ENCODE measurements around the gene SRI. TPM values are rescaled to one million over a fixed set of nuclear protein-coding genes. Genes with fewer than 3 reads are reported as not detected.

The SRI gene
- total RNA-seq, 2 donors from 2014 or later = 89.9 to 94.7 TPM

DNA sequence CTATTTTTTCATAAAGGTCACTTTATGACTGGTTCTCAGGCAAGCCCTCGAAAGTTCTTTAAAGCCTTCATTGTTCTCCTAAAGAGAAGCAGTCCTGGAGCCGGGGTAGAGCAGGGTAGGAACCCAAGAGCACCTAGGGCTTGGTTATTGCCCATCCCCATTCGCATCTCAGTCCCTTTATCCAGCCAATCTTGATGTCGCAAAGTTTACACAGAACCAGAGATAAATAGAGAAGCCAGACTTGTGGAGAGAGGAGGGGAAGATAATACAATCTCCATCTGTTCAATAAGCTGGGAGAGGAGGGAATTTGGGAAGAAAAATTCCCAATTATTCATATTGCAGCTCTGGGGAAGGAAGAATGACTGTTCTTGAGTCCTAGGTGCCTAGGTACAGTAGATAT is 6.4 kb upstream of the SRI start:
- Mint-ChIP-seq H3K9me3 (no peaks in the 10 kb centered on the region), H3K4me3 (no peak overlapping the region), H3K36me3 (ENCODE audit: low read depth) (no peaks in the 10 kb centered on the region), H3K4me1 (no peaks in the 10 kb centered on the region), H3K27ac (no peak overlapping the region), H3K27me3 (ENCODE audit: insufficient read depth) (no peaks in the 10 kb centered on the region)
- no peak for DNase-seq
- Histone ChIP-seq H3K9me3 (ENCODE audit: control insufficient read depth, low read length) (no peaks in the 10 kb centered on the region), H3K4me3 (ENCODE audit: low read length) (no peak overlapping the region), H3K27me3 (ENCODE audit: control insufficient read depth, insufficient read depth, low read length, poor library complexity, severe bottlenecking) (no peaks in the 10 kb centered on the region), H3K9ac (ENCODE audit: extremely low read depth, low read length, poor library complexity, severe bottlenecking) (no peak overlapping the region), H3K4me1 (ENCODE audit: control insufficient read depth, insufficient read depth, low read length) (no peaks in the 10 kb centered on the region), H3K36me3 (ENCODE audit: control insufficient read depth, insufficient read depth, low read length) (no peaks in the 10 kb centered on the region), H3K27ac (ENCODE audit: low read depth, low read length) (no peak overlapping the region)
- TF ChIP-seq, protein P1, sequence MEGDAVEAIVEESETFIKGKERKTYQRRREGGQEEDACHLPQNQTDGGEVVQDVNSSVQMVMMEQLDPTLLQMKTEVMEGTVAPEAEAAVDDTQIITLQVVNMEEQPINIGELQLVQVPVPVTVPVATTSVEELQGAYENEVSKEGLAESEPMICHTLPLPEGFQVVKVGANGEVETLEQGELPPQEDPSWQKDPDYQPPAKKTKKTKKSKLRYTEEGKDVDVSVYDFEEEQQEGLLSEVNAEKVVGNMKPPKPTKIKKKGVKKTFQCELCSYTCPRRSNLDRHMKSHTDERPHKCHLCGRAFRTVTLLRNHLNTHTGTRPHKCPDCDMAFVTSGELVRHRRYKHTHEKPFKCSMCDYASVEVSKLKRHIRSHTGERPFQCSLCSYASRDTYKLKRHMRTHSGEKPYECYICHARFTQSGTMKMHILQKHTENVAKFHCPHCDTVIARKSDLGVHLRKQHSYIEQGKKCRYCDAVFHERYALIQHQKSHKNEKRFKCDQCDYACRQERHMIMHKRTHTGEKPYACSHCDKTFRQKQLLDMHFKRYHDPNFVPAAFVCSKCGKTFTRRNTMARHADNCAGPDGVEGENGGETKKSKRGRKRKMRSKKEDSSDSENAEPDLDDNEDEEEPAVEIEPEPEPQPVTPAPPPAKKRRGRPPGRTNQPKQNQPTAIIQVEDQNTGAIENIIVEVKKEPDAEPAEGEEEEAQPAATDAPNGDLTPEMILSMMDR (conservative IDR thresholded peaks at IDR 0.05) = no peak
- WGBS, 2 experiments (ENCODE audit: insufficient coverage in 1 of 2, insufficient read length in 1 of 2) = 84 to 89% methylated on average over 2 to 4 of the region's 4 CpGs

- TF ChIP-seq, protein P1 (conservative IDR thresholded peaks at IDR 0.05) = no peak
- Mint-ChIP-seq H3K36me3 (ENCODE audit: low read depth) (no peaks in the 10 kb centered on the region), H3K27ac (no peak overlapping the region), H3K4me3 (no peak overlapping the region), H3K9me3 (no peaks in the 10 kb centered on the region), H3K27me3 (ENCODE audit: insufficient read depth) (peaks cover 1% of the 10 kb centered on the region), H3K4me1 (no peaks in the 10 kb centered on the region)
- no peak for DNase-seq
- Histone ChIP-seq H3K36me3 (ENCODE audit: control insufficient read depth, insufficient read depth, low read length) (no peaks in the 10 kb centered on the region), H3K4me3 (ENCODE audit: low read length) (no peak overlapping the region), H3K9me3 (ENCODE audit: control insufficient read depth, low read length) (no peaks in the 10 kb centered on the region), H3K27ac (ENCODE audit: low read depth, low read length) (no peak overlapping the region), H3K27me3 (ENCODE audit: control insufficient read depth, insufficient read depth, low read length, poor library complexity, severe bottlenecking) (no peaks in the 10 kb centered on the region), H3K9ac (ENCODE audit: extremely low read depth, low read length, poor library complexity, severe bottlenecking) (no peak overlapping the region), H3K4me1 (ENCODE audit: control insufficient read depth, insufficient read depth, low read length) (no peaks in the 10 kb centered on the region)
- 81% methylated on average over 2 of the region's 2 CpGs; no CpG with 5 or more reads in 1 of the 2 experiments for WGBS, 2 experiments (ENCODE audit: insufficient coverage in 1 of 2, insufficient read length in 1 of 2)
These were observed 4.9 kb upstream of the SRI start for GRCh38 chr7:88224601-88225275.

DNA sequence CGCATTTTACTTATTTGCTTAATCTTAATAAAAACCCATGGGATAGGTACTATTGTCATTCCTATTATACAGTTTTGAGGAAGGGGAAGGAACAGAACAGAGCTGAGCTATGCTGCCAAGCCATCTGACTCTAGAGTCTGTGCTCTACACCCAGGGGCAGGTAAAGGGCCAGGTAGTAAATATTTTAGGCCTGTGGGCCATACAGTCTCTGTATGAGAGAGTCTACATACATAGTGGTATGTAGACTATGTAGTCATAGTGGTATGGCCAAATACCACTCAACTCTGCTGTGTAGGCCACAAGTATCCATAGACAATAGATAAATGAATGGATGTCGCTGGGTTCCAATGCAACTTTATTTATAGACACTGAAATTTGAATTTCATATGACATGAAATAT is 3.4 kb upstream of the SRI start:
- no peak for DNase-seq
- H3K4me1 ChIP-seq (ENCODE audit: control insufficient read depth, insufficient read depth, low read length) = no peaks in the 10 kb centered on the region
- no peaks in the 10 kb centered on the region for H3K36me3 Mint-ChIP-seq (ENCODE audit: low read depth)
- H3K4me3 Mint-ChIP-seq = no peak overlapping the region
- H3K27me3 ChIP-seq (ENCODE audit: control insufficient read depth, insufficient read depth, low read length, poor library complexity, severe bottlenecking) = no peaks in the 10 kb centered on the region
- H3K9me3 ChIP-seq (ENCODE audit: control insufficient read depth, low read length) = no peaks in the 10 kb centered on the region
- H3K27ac ChIP-seq (ENCODE audit: low read depth, low read length) = no peak overlapping the region
- no peaks in the 10 kb centered on the region for H3K9me3 Mint-ChIP-seq
- H3K27ac Mint-ChIP-seq = no peak overlapping the region
- peaks cover 10% of the 10 kb centered on the region for H3K4me1 Mint-ChIP-seq
- H3K27me3 Mint-ChIP-seq (ENCODE audit: insufficient read depth) = peaks cover 1% of the 10 kb centered on the region
- no peak overlapping the region for H3K9ac ChIP-seq (ENCODE audit: extremely low read depth, low read length, poor library complexity, severe bottlenecking)
- no peak overlapping the region for H3K4me3 ChIP-seq (ENCODE audit: low read length)
- no CpG with 5 or more reads among the region's 2 CpGs for WGBS, 2 experiments (ENCODE audit: insufficient coverage in 1 of 2, insufficient read length in 1 of 2)
- TF ChIP-seq, protein P1 (conservative IDR thresholded peaks at IDR 0.05) = no peak
- H3K36me3 ChIP-seq (ENCODE audit: control insufficient read depth, insufficient read depth, low read length) = no peaks in the 10 kb centered on the region
